IPS-15b (cell line): Measurements from ENCODE around the gene CLDN34.

Source experiments
- H3K27me3 ChIP-seq: one replicate; pipeline ENCODE4 v1.6.1; 2013; ENCODE audit warnings: low read length; ENCODE audit not compliant: control insufficient read depth, insufficient read depth
- H3K36me3 ChIP-seq: one replicate; pipeline ENCODE4 v1.6.1; 2013; ENCODE audit warnings: low read length; ENCODE audit not compliant: control insufficient read depth, insufficient read depth
- H3K4me1 ChIP-seq: one replicate; pipeline ENCODE4 v1.6.1; 2013; ENCODE audit warnings: mild to moderate bottlenecking, low read length; ENCODE audit not compliant: control insufficient read depth, insufficient read depth
- H3K4me3 ChIP-seq: one replicate; pipeline ENCODE4 v1.5.1; 2013; ENCODE audit warnings: low read depth, low read length
- H3K9ac ChIP-seq: one replicate; pipeline ENCODE4 v1.6.1; 2013; ENCODE audit warnings: low read depth, mild to moderate bottlenecking, low read length
- H3K9me3 ChIP-seq: one replicate; pipeline ENCODE4 v1.6.1; 2013; ENCODE audit warnings: mild to moderate bottlenecking, low read length; ENCODE audit not compliant: control insufficient read depth, insufficient read depth

Gene CLDN34

GRCh38 chrX:9983441-9983840 lies 16.3 kb downstream of the CLDN34 start:
- Histone ChIP-seq H3K4me1 (no peaks in the 10 kb centered on the region), H3K9me3 (peaks cover 2% of the 10 kb centered on the region), H3K36me3 (no peaks in the 10 kb centered on the region), H3K27me3 (no peaks in the 10 kb centered on the region), H3K4me3 (no peak overlapping the region), H3K9ac (no peak overlapping the region)

DNA sequence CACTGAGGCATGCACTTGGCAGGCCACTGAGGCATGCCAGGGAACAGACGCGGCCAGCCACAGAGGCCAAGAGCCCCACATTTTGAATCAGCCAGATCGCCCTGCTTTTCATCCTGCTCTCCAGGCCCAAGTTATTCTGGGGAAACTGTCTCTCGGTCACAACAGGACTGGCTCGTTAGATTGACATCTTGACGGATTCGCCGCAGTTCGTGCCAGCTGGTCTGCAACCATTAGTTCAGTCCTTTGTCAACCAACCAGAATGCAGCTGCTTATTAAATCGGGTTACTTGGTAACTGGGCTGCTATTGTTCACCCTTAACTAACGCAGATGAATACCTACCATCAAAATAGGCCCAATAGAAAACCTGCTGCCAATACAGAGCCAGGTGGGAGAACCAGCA lies 16.7 kb downstream of the CLDN34 start:
- no peaks in the 10 kb centered on the region for H3K4me1 ChIP-seq
- no peaks in the 10 kb centered on the region for H3K36me3 ChIP-seq
- no peak overlapping the region for H3K4me3 ChIP-seq
- H3K9me3 ChIP-seq = peaks cover 2% of the 10 kb centered on the region
- H3K9ac ChIP-seq = no peak overlapping the region
- no peaks in the 10 kb centered on the region for H3K27me3 ChIP-seq

DNA sequence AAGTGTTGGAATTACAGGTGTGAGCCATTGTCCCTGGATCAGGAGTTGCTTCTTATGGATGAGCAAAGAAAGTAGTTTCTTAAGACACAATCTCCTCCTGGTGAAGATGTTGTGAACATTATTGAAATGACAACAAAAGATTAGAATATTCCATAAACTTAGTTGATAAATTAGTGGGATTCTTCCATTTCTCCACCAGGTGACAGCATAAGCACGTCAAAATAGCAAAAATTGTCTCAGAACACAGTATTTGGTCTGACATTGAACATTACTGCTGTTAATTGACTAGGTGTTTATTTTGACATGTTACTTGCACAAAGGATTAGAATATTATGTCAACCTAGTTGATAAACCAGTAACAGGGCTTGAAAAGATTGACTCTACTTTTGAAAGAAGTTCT lies 21.6 kb downstream of the CLDN34 start:
- Histone ChIP-seq H3K4me3 (no peak overlapping the region), H3K9ac (no peak overlapping the region), H3K9me3 (peaks cover 2% of the 10 kb centered on the region), H3K36me3 (no peaks in the 10 kb centered on the region), H3K27me3 (no peaks in the 10 kb centered on the region), H3K4me1 (no peaks in the 10 kb centered on the region)

DNA sequence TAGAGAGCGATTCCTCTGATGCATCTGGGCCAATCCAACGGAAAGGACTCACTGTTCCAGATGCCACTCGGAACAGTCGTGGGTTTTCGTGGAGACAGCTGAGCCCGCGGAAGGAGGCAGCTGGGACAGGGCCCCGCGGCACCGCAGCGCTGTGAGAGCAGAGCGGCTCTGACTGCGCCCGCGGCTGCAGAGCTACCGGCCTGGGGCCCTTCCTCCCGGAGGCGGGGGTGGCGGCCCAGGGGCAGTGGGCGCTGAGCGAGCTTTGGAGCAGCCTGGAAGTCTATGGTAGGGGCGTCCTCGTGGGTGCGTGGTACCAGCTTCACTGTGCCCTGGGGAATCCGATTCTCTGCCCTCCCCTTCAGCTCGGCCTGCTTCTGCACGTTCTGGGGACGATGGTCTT lies 24.9 kb downstream of the CLDN34 start:
- no peaks in the 10 kb centered on the region for H3K36me3 ChIP-seq
- H3K9me3 ChIP-seq = peaks cover 11% of the 10 kb centered on the region
- no peaks in the 10 kb centered on the region for H3K27me3 ChIP-seq
- H3K9ac ChIP-seq = no peak overlapping the region
- H3K4me1 ChIP-seq = no peaks in the 10 kb centered on the region
- no peak overlapping the region for H3K4me3 ChIP-seq

- no peaks in the 10 kb centered on the region for H3K27me3 ChIP-seq
- H3K9ac ChIP-seq = no peak overlapping the region
- H3K9me3 ChIP-seq = peaks cover 10% of the 10 kb centered on the region
- no peak overlapping the region for H3K4me3 ChIP-seq
- H3K36me3 ChIP-seq = no peaks in the 10 kb centered on the region
- H3K4me1 ChIP-seq = no peaks in the 10 kb centered on the region
Observed at GRCh38 chrX:9992724-9993123, 25.6 kb downstream of the CLDN34 start.

DNA sequence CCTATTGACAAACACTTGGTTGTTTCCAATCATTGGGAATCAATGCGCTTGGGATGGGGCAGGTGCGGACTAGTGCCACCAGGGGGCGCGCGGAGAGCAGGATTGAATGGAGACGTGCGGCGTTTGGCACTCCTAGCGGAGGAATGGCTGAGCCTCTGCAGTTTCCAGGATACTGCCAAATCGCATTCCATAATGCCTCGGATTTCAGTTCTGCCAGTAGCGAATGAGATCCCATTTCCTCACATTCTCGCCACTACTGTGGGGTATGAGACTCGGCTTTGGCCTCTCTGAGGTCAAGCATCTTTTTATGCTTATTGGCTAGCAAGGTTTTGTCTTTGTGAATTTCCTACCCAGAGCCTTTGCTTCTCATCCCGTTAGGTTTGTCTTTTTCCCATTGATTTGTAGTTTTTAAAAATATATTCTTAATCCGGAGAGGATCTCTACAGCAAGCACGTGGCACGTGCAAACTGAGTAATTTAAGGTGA lies 28.7 kb downstream of the CLDN34 start:
- Histone ChIP-seq H3K4me1 (no peaks in the 10 kb centered on the region), H3K36me3 (no peaks in the 10 kb centered on the region), H3K27me3 (no peaks in the 10 kb centered on the region), H3K9me3 (peaks cover 10% of the 10 kb centered on the region), H3K4me3 (no peak overlapping the region), H3K9ac (no peak overlapping the region)

GRCh38 chrX:9997041-9997440 lies 29.9 kb downstream of the CLDN34 start:
- Histone ChIP-seq H3K4me1 (no peaks in the 10 kb centered on the region), H3K9me3 (peaks cover 10% of the 10 kb centered on the region), H3K4me3 (no peak overlapping the region), H3K27me3 (no peaks in the 10 kb centered on the region), H3K36me3 (no peaks in the 10 kb centered on the region), H3K9ac (no peak overlapping the region)

DNA sequence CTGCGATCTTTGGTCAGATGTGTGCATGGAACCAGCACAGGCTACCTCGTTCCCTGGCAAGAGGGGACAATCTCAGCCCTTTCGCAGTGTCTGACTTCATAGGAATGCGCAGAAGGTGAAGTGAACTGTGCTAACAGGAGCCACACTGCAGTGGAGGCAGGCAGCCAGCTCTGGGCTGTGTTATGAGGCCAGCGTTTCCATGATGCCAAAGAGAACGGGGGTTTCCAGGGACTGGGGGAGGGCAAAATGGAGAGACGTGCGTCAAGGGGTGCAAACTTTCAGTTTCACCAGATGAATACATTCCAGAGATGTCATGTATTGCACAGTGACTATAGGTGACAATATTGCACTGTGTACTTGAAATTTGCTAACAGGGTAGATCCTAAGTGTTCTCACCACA lies 30.4 kb downstream of the CLDN34 start:
- no peak overlapping the region for H3K9ac ChIP-seq
- H3K9me3 ChIP-seq = peaks cover 10% of the 10 kb centered on the region
- H3K4me1 ChIP-seq = no peaks in the 10 kb centered on the region
- H3K36me3 ChIP-seq = no peaks in the 10 kb centered on the region
- no peaks in the 10 kb centered on the region for H3K27me3 ChIP-seq
- no peak overlapping the region for H3K4me3 ChIP-seq

DNA sequence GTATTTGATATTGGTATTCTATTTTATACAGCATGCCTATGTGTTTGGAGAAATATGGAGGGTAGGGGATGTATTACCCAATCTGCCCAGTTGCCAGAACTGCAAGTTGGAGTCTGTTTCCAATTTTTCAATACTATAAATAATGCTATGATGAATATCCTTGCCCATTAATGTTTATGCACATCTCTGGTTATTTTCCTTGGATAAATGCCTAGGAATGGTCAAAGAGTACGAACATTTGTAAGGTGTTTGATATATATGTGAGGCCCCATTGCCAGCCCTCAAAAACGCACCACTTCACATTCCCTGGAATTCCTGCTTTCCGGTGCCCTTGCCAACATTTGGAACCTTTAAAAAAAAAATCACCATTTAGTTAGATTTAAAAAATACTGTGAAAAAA lies 34.3 kb downstream of the CLDN34 start:
- Histone ChIP-seq H3K36me3 (no peaks in the 10 kb centered on the region), H3K9ac (no peak overlapping the region), H3K4me3 (no peak overlapping the region), H3K9me3 (peaks cover 6% of the 10 kb centered on the region), H3K27me3 (no peaks in the 10 kb centered on the region), H3K4me1 (no peaks in the 10 kb centered on the region)

DNA sequence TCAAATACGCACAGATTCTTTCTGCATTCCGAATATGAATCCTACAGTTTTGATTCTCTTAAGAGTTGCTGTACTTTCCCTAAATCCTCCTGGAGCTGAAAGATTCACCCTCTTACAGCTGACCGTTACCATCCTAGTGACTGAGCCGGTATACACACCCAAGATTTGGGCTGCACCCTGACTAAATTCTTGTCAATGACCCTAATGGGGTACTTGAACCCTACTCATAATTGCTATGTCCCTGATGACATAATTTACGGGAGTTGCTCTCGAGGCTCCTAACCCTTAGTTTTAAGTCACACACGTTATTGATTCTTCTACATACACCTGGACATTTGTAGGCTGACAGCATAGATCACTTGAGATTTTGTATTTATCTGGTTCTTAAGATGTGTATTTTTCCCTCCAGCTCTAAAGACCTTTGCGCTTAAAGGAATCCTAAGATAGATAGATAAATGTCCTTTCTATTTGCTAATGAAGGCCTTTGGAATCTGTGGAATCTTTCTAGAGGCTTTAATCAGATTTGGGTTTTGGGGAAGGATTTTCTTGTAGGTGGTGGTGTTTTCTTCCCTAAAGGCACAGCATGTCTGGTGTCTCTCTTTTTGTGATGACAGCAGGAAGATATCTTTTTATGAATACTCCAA lies 37.8 kb downstream of the CLDN34 start:
- no peaks in the 10 kb centered on the region for H3K36me3 ChIP-seq
- H3K27me3 ChIP-seq = no peaks in the 10 kb centered on the region

GRCh38 chrX:10006086-10006485 lies 38.9 kb downstream of the CLDN34 start:
- H3K4me3 ChIP-seq = no peak overlapping the region
- H3K27me3 ChIP-seq = no peaks in the 10 kb centered on the region
- no peaks in the 10 kb centered on the region for H3K9me3 ChIP-seq
- no peak overlapping the region for H3K9ac ChIP-seq
- H3K36me3 ChIP-seq = no peaks in the 10 kb centered on the region
- H3K4me1 ChIP-seq = peaks cover 3% of the 10 kb centered on the region

More for the DNA sequence above, 37.8 kb downstream of the CLDN34 start:
- H3K9me3 ChIP-seq = no peaks in the 10 kb centered on the region
- H3K4me3 ChIP-seq = no peak overlapping the region
- H3K9ac ChIP-seq = no peak overlapping the region
- H3K4me1 ChIP-seq = no peaks in the 10 kb centered on the region

GRCh38 chrX:10006770-10007169 lies 39.6 kb downstream of the CLDN34 start:
- no peaks in the 10 kb centered on the region for H3K27me3 ChIP-seq
- H3K9me3 ChIP-seq = no peaks in the 10 kb centered on the region
- H3K36me3 ChIP-seq = no peaks in the 10 kb centered on the region
- no peak overlapping the region for H3K9ac ChIP-seq
- H3K4me3 ChIP-seq = no peak overlapping the region
- H3K4me1 ChIP-seq = peaks cover 5% of the 10 kb centered on the region
